KMS-11 (cell line): ENCODE results near the gene ZNF608.

Experiments used
- H2AFZ ChIP-seq: fragments of 200-600 bp; sonication (generic); 2 replicates; pipeline ENCODE4 v1.6.1; 2016; ENCODE audit warnings: antibody characterized with exemption, mixed run types, low read depth
- H3K27ac ChIP-seq: fragments of 200-600 bp; sonication (generic); 2 replicates; pipeline ENCODE4 v1.6.1; 2016; ENCODE audit warnings: mild to moderate bottlenecking, mixed run types
- H3K27me3 ChIP-seq: fragments of 200-600 bp; sonication (generic); 2 replicates; pipeline ENCODE4 v1.6.1; 2017; ENCODE audit warnings: mild to moderate bottlenecking, low read depth, mixed run types, moderate library complexity; ENCODE audit not compliant: insufficient read depth
- H3K36me3 ChIP-seq: fragments of 200-600 bp; sonication (generic); 2 replicates; pipeline ENCODE4 v1.6.1; 2017; ENCODE audit warnings: mild to moderate bottlenecking, mixed run types; ENCODE audit not compliant: insufficient read depth
- H3K4me1 ChIP-seq: fragments of 200-600 bp; sonication (generic); 2 replicates; pipeline ENCODE4 v1.6.1; 2016; ENCODE audit warnings: mild to moderate bottlenecking, low read depth, mixed run types; ENCODE audit not compliant: poor library complexity, severe bottlenecking
- H3K4me2 ChIP-seq: fragments of 200-600 bp; sonication (generic); 2 replicates; pipeline ENCODE4 v1.7.0; 2016; ENCODE audit warnings: mild to moderate bottlenecking, mixed run types
- H3K4me3 ChIP-seq: fragments of 200-600 bp; sonication (generic); IDR thresholded peaks from 2 replicates; pipeline ENCODE4 v1.6.1; 2017; ENCODE audit warnings: low read depth, low read length, mixed read lengths; ENCODE audit not compliant: insufficient read depth
- H3K79me2 ChIP-seq: fragments of 200-600 bp; sonication (generic); 2 replicates; pipeline ENCODE4 v1.6.1; 2016; ENCODE audit warnings: low read depth, mixed run types; ENCODE audit not compliant: insufficient read depth
- H3K9ac ChIP-seq: fragments of 200-600 bp; sonication (generic); 2 replicates; pipeline ENCODE4 v1.6.1; 2016; ENCODE audit warnings: mild to moderate bottlenecking, mixed run types
- H4K20me1 ChIP-seq: fragments of 200-600 bp; sonication (generic); 2 replicates; pipeline ENCODE4 v1.6.1; 2016; ENCODE audit warnings: mild to moderate bottlenecking, mixed run types; ENCODE audit not compliant: insufficient read depth
- CTCF ChIP-seq: fragments of 200-600 bp; sonication (generic); conservative IDR thresholded peaks from 2 replicates; pipeline ENCODE4 v1.6.1; 2017; ENCODE audit warnings: low read depth, mild to moderate bottlenecking, antibody characterized with exemption, low read length, moderate library complexity, mixed read lengths

The ZNF608 gene

DNA sequence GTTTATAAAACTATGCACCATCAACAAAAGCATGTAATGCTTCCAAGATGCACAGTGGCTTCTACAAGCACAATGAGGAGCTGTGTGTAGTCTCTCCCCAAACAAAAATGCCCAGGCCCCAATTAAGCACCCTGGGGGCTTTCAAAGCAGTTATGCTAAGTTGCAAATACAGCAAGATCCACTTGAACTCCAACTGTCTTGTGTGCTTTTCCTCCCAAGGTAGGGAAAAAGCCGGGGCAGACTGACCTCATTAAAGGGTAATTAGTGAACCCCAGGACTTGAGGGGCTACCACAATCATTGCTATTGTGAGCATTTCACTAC, 13.1 kb downstream of the ZNF608 start:
- Histone ChIP-seq H3K4me2 (no peak overlapping the region), H3K4me1 (no peaks in the 10 kb centered on the region), H2AFZ (no peak overlapping the region), H3K79me2 (no peaks in the 10 kb centered on the region), H3K4me3 (no peak overlapping the region), H3K27ac (no peak overlapping the region), H3K36me3 (no peaks in the 10 kb centered on the region), H4K20me1 (no peaks in the 10 kb centered on the region), H3K27me3 (no peaks in the 10 kb centered on the region), H3K9ac (no peak overlapping the region)
- no peak for TF ChIP-seq CTCF

- no peaks in the 10 kb centered on the region for H3K4me1 ChIP-seq
Observed at GRCh38 chr5:124732428-124733328, 13.8 kb downstream of the ZNF608 start.

DNA sequence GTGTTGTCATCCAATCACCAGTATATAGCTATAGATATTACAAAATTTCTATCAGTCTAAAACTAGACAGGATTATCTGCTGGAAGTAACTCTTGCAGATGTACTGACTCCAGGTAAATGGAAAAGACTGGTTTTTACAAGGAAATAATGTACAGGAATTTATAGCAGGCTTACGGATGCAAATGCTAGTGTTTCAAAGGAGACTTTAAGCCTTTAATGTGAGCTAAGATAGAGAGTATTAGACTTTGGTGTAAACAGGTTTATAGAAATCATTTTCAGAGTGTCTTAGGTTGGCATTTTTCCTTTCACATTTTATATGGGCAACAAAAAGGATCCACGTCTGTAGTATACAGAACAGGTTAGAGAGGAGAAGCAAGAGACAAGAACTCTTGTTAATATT, 16.1 kb downstream of the ZNF608 start:
- H3K79me2 ChIP-seq, result no peaks in the 10 kb centered on the region
- no peak overlapping the region for H2AFZ ChIP-seq
- TF ChIP-seq CTCF, result no peak
- H3K4me2 ChIP-seq, result no peak overlapping the region
- no peaks in the 10 kb centered on the region for H3K27me3 ChIP-seq
- H3K36me3 ChIP-seq, result no peaks in the 10 kb centered on the region
- H3K27ac ChIP-seq, result no peak overlapping the region
- no peak overlapping the region for H3K9ac ChIP-seq
- no peak overlapping the region for H3K4me3 ChIP-seq
- no peaks in the 10 kb centered on the region for H3K4me1 ChIP-seq
- no peaks in the 10 kb centered on the region for H4K20me1 ChIP-seq

More at GRCh38 chr5:124732428-124733328, 13.8 kb downstream of the ZNF608 start:
- no peak for TF ChIP-seq CTCF
- H3K27ac ChIP-seq, result no peak overlapping the region
- H2AFZ ChIP-seq, result no peak overlapping the region
- no peak overlapping the region for H3K4me2 ChIP-seq
- no peak overlapping the region for H3K9ac ChIP-seq
- H4K20me1 ChIP-seq, result no peaks in the 10 kb centered on the region
- no peaks in the 10 kb centered on the region for H3K36me3 ChIP-seq
- no peaks in the 10 kb centered on the region for H3K79me2 ChIP-seq
- H3K27me3 ChIP-seq, result no peaks in the 10 kb centered on the region
- H3K4me3 ChIP-seq, result no peak overlapping the region

DNA sequence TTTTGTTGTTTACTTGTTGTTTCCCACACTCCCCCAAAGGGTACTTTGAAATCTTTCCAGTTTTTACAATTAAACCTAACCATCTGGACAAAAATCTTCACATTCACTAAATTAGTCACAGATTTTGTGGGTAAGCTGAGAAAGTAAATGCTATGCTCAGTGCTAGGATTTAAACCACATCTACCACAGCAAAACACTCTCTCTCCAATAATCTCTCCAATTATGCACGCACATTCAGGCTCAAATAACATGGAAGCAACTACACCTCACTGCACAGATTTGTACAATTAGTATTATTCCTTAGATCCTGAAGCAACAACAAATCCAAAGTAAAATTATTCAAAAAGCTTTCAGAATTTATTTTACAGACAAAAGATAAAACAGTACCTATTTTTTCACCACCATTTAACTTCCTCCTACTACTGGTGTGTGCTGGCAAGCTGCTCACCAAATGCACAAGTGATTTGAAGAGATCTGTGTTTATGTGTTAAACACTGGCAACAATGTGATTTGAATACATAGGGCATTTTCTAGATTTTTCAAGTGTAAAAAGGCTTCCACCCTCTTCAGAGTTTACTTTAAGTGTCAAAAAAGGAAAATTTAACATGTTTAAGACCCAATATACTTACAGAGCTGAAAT, 16.6 kb downstream of the ZNF608 start:
- no peak overlapping the region for H3K4me3 ChIP-seq
- no peaks in the 10 kb centered on the region for H3K27me3 ChIP-seq
- H3K36me3 ChIP-seq, result no peaks in the 10 kb centered on the region
- no peaks in the 10 kb centered on the region for H3K4me1 ChIP-seq
- no peaks in the 10 kb centered on the region for H3K79me2 ChIP-seq
- no peak for TF ChIP-seq CTCF
- no peaks in the 10 kb centered on the region for H4K20me1 ChIP-seq
- H3K4me2 ChIP-seq, result no peak overlapping the region
- H3K27ac ChIP-seq, result no peak overlapping the region
- no peak overlapping the region for H2AFZ ChIP-seq
- H3K9ac ChIP-seq, result no peak overlapping the region
